Measurements from ENCODE around the gene PHYKPL.

Gene PHYKPL

GRCh38 chr5:178204935-178205748 lies 27.5 kb downstream of the PHYKPL start:
- H3K27ac ChIP-seq (ENCODE audit: low read depth, low read length) = peak overlapping the region; percentile 91
- no peak overlapping the region for H2AFZ ChIP-seq (ENCODE audit: low read depth, low read length, severe bottlenecking)
- H3F3A ChIP-seq (ENCODE audit: insufficient read depth) = peaks cover 48% of the 10 kb centered on the region
- H3K9ac ChIP-seq (ENCODE audit: low read length) = peak overlapping the region; percentile 100
- TF ChIP-seq CTCF (IDR thresholded peaks at IDR 0.05; ENCODE audit: insufficient read depth, low read length, poor library complexity, severe bottlenecking) (no peak), EZH2phosphoT487 (conservative IDR thresholded peaks at IDR 0.05; ENCODE audit: low read length) (no peak)
- peaks cover 40% of the 10 kb centered on the region for H4K20me1 ChIP-seq (ENCODE audit: low read depth, low read length)
- peaks cover 42% of the 10 kb centered on the region for H3K36me3 ChIP-seq (ENCODE audit: low read length)
- peak overlapping the region; percentile 96 for H3K4me3 ChIP-seq (ENCODE audit: insufficient read depth, low read length, poor library complexity, severe bottlenecking)
- H3K79me2 ChIP-seq (ENCODE audit: insufficient read depth, low read length) = peaks cover 48% of the 10 kb centered on the region
- no peaks in the 10 kb centered on the region for H3K27me3 ChIP-seq (ENCODE audit: low read length)
- H3K9me2 ChIP-seq (replicated peaks; ENCODE audit: insufficient read depth, low read length) = no peaks in the 10 kb centered on the region
- peak overlapping the region; percentile 97 for H3K4me2 ChIP-seq (ENCODE audit: low read depth, low read length, poor library complexity, severe bottlenecking)
- H3K9me3 ChIP-seq (ENCODE audit: insufficient read depth, low read length) = no peaks in the 10 kb centered on the region

- Histone ChIP-seq H3K27ac (ENCODE audit: low read depth, low read length) (peak within 1 kb of the TSS; percentile 91), H2AFZ (ENCODE audit: low read depth, low read length, severe bottlenecking) (peak within 1 kb of the TSS; percentile 58), H3K36me3 (ENCODE audit: low read length) (peaks cover 39% of the 10 kb centered on the region), H3K4me3 (ENCODE audit: insufficient read depth, low read length, poor library complexity, severe bottlenecking) (peak within 1 kb of the TSS; percentile 96), H3K4me2 (ENCODE audit: low read depth, low read length, poor library complexity, severe bottlenecking) (peak within 1 kb of the TSS; percentile 97), H4K20me1 (ENCODE audit: low read depth, low read length) (peaks cover 40% of the 10 kb centered on the region), H3K9ac (ENCODE audit: low read length) (peak within 1 kb of the TSS; percentile 100), H3K9me3 (ENCODE audit: insufficient read depth, low read length) (no peaks in the 10 kb centered on the region), H3F3A (ENCODE audit: insufficient read depth) (peaks cover 40% of the 10 kb centered on the region), H3K79me2 (ENCODE audit: insufficient read depth, low read length) (peaks cover 48% of the 10 kb centered on the region), H3K27me3 (ENCODE audit: low read length) (no peaks in the 10 kb centered on the region), H3K9me2 (replicated peaks; ENCODE audit: insufficient read depth, low read length) (no peaks in the 10 kb centered on the region)
- TF ChIP-seq EZH2phosphoT487 (conservative IDR thresholded peaks at IDR 0.05; ENCODE audit: low read length) = no peak
- no peak for TF ChIP-seq CTCF (IDR thresholded peaks at IDR 0.05; ENCODE audit: insufficient read depth, low read length, poor library complexity, severe bottlenecking)
Observed at GRCh38 chr5:178204182-178204934, 28.2 kb downstream of the PHYKPL start, which contains the start of gene HNRNPAB. Gene HNRNPAB, plus strand, starts transcription at chr5:178204533. Its CDS starts 305 bp downstream, at chr5:178204838.

- Histone ChIP-seq H3K4me3 (ENCODE audit: insufficient read depth, low read length, poor library complexity, severe bottlenecking) (peak overlapping the region; percentile 96), H3K4me2 (ENCODE audit: low read depth, low read length, poor library complexity, severe bottlenecking) (peak overlapping the region; percentile 81), H3K9me2 (replicated peaks; ENCODE audit: insufficient read depth, low read length) (no peaks in the 10 kb centered on the region), H3K27ac (ENCODE audit: low read depth, low read length) (peak overlapping the region; percentile 64), H3K27me3 (ENCODE audit: low read length) (no peaks in the 10 kb centered on the region), H3K36me3 (ENCODE audit: low read length) (peaks cover 33% of the 10 kb centered on the region), H2AFZ (ENCODE audit: low read depth, low read length, severe bottlenecking) (peak overlapping the region; percentile 58), H3K9ac (ENCODE audit: low read length) (peak overlapping the region; percentile 100), H3F3A (ENCODE audit: insufficient read depth) (peaks cover 34% of the 10 kb centered on the region), H4K20me1 (ENCODE audit: low read depth, low read length) (peaks cover 34% of the 10 kb centered on the region), H3K9me3 (ENCODE audit: insufficient read depth, low read length) (no peaks in the 10 kb centered on the region), H3K79me2 (ENCODE audit: insufficient read depth, low read length) (peaks cover 48% of the 10 kb centered on the region)
- TF ChIP-seq CTCF (IDR thresholded peaks at IDR 0.05; ENCODE audit: insufficient read depth, low read length, poor library complexity, severe bottlenecking) = no peak
Observed at GRCh38 chr5:178203670-178204181, 28.9 kb downstream of the PHYKPL start.
